Spleen (tissue), 7 donors: ENCODE results near the gene TCAIM.

Experiments used
- POLR2A ChIP-seq, 3 donors: fragments of 450-650 bp; IDR thresholded peaks; one replicate each; pipeline ENCODE4 v1.5.1; 2017; ENCODE audit warnings: antibody characterized with exemption in 3 of 3, mild to moderate bottlenecking in 1 of 3
- POLR2AphosphoS5 ChIP-seq, 3 donors: sonication (generic); formaldehyde crosslinking; IDR thresholded peaks; one replicate each; pipeline ENCODE4 v1.5.1; 2017; ENCODE audit warnings: antibody characterized with exemption in 3 of 3
- TF ChIP-seq, protein P1 (sequence below), 11 experiments: fragments of 200-600 bp in 7 of 11; fragments of 450-650 bp in 4 of 11; sonication (generic) in 4 of 11; IDR thresholded peaks in 8 of 11; conservative IDR thresholded peaks in 3 of 11; 1 replicate in 7 of 11; 2 replicates in 4 of 11; pipeline versions ENCODE4 v1.4.0 to v1.8.0; 2016 to 2021; ENCODE audit warnings: antibody characterized with exemption in 11 of 11, inconsistent platforms in 4 of 11, mild to moderate bottlenecking in 1 of 11
- donor health status: DM: no; HTN: no; CAD: no; lungs with moderate emphysema.
- donor health status: DM: no; HTN: no; CAD: no.
- donor health status: DM: no; HTN: no; CAD: no.

DNA sequence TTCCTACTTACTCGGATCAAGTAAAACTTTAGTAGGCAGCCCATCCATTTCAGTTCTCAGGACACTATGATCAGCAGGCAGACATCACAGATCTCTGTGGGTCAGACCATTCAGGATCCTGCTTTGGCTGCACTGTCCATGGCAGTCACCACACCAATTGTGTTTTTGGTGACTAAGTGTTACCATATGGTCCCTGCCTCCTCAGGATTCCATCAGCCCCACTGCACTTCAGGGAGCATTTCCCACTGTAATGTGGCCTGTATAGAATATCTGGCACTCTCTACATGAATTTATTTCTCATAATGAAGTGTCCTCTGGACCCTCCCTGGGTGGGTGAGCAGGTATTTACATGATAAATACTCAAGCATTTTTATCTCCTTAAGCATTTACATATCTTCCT lies 97.6 kb downstream of the TCAIM start:
- no peak for TF ChIP-seq POLR2AphosphoS5 (IDR thresholded peaks at IDR 0.05)
- TF ChIP-seq, protein P1, sequence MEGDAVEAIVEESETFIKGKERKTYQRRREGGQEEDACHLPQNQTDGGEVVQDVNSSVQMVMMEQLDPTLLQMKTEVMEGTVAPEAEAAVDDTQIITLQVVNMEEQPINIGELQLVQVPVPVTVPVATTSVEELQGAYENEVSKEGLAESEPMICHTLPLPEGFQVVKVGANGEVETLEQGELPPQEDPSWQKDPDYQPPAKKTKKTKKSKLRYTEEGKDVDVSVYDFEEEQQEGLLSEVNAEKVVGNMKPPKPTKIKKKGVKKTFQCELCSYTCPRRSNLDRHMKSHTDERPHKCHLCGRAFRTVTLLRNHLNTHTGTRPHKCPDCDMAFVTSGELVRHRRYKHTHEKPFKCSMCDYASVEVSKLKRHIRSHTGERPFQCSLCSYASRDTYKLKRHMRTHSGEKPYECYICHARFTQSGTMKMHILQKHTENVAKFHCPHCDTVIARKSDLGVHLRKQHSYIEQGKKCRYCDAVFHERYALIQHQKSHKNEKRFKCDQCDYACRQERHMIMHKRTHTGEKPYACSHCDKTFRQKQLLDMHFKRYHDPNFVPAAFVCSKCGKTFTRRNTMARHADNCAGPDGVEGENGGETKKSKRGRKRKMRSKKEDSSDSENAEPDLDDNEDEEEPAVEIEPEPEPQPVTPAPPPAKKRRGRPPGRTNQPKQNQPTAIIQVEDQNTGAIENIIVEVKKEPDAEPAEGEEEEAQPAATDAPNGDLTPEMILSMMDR (IDR thresholded peaks at IDR 0.05 in 8 of 11, conservative IDR thresholded peaks at IDR 0.05 in 3 of 11), result no peak
- TF ChIP-seq POLR2A (IDR thresholded peaks at IDR 0.05), result no peak
